ENCODE measurements around the gene MTMR2. TPM values are rescaled to one million over a fixed set of nuclear protein-coding genes. Genes with fewer than 3 reads are reported as not detected.

The MTMR2 gene
- total and polyA plus RNA-seq, 9 of the 15 experiments (the other 6 are each of a cell fraction or from before 2014, with no cell fraction given), result 12.6 to 35.8 (median 25.2) TPM

DNA sequence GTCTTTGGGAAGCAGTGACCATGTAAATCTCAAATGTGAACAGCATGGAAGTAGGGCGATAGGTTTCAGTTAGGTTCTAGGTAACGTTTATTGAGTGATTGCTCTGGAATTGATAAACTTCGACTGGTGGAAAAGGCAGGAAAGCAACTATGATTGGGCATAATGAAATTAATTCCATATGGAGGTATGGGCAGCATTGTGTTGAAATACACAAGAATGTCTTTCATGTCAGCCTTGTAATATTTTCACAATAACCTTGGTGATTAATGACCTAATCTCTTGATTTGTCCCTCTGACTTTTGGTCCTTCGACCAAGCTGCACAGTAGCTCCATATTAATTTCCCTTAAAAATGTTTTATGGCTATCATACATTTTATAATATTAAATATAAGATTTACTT is 130.8 kb downstream of the MTMR2 start (continued):
- TF ChIP-seq, protein P1, sequence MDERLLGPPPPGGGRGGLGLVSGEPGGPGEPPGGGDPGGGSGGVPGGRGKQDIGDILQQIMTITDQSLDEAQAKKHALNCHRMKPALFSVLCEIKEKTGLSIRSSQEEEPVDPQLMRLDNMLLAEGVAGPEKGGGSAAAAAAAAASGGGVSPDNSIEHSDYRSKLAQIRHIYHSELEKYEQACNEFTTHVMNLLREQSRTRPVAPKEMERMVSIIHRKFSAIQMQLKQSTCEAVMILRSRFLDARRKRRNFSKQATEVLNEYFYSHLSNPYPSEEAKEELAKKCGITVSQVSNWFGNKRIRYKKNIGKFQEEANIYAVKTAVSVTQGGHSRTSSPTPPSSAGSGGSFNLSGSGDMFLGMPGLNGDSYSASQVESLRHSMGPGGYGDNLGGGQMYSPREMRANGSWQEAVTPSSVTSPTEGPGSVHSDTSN (CRISPR knock-in tag; IDR thresholded peaks at IDR 0.05; ENCODE audit: low read depth), result no peak
- TF ChIP-seq, protein P1 (tag; conservative IDR thresholded peaks at IDR 0.05; ENCODE audit: low read depth), result peak; percentile 25; the same call in 1 of the 2 replicates
- TF ChIP-seq DMBX1 (CRISPR knock-in tag; IDR thresholded peaks at IDR 0.05; ENCODE audit: borderline replicate concordance), result no peak
- no peak for TF ChIP-seq ARNT (IDR thresholded peaks at IDR 0.05)
- TF ChIP-seq, protein P2, sequence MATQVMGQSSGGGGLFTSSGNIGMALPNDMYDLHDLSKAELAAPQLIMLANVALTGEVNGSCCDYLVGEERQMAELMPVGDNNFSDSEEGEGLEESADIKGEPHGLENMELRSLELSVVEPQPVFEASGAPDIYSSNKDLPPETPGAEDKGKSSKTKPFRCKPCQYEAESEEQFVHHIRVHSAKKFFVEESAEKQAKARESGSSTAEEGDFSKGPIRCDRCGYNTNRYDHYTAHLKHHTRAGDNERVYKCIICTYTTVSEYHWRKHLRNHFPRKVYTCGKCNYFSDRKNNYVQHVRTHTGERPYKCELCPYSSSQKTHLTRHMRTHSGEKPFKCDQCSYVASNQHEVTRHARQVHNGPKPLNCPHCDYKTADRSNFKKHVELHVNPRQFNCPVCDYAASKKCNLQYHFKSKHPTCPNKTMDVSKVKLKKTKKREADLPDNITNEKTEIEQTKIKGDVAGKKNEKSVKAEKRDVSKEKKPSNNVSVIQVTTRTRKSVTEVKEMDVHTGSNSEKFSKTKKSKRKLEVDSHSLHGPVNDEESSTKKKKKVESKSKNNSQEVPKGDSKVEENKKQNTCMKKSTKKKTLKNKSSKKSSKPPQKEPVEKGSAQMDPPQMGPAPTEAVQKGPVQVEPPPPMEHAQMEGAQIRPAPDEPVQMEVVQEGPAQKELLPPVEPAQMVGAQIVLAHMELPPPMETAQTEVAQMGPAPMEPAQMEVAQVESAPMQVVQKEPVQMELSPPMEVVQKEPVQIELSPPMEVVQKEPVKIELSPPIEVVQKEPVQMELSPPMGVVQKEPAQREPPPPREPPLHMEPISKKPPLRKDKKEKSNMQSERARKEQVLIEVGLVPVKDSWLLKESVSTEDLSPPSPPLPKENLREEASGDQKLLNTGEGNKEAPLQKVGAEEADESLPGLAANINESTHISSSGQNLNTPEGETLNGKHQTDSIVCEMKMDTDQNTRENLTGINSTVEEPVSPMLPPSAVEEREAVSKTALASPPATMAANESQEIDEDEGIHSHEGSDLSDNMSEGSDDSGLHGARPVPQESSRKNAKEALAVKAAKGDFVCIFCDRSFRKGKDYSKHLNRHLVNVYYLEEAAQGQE (IDR thresholded peaks at IDR 0.05; ENCODE audit: borderline replicate concordance), result no peak
- TF ChIP-seq, protein P2 (CRISPR knock-in tag; IDR thresholded peaks at IDR 0.05; ENCODE audit: low read depth), result no peak
- TF ChIP-seq ZNF239 (CRISPR knock-in tag; IDR thresholded peaks at IDR 0.05), result no peak
